ENCODE measurements around the gene SERGEF.

Gene SERGEF

DNA sequence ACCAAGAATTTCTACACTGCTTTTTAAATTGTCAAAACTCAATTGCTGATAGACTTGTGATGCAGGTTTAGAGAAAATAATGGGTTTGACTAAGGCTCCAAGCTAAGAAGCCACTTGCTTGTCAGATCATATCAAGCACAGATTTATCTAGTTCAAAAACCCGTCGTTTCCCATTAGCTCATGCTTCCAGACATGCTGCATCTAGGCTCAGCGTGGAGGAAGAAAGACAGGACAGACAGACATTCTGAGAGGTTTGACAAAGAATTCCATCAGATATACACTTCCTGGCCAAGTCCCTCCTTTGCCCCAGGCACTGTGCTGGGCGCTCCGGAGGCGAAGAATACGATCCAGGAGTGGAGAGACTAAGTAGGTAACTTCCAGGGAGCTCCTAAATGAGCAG, 201.5 kb downstream of the SERGEF start:
- DNase-seq, result no peak

DNA sequence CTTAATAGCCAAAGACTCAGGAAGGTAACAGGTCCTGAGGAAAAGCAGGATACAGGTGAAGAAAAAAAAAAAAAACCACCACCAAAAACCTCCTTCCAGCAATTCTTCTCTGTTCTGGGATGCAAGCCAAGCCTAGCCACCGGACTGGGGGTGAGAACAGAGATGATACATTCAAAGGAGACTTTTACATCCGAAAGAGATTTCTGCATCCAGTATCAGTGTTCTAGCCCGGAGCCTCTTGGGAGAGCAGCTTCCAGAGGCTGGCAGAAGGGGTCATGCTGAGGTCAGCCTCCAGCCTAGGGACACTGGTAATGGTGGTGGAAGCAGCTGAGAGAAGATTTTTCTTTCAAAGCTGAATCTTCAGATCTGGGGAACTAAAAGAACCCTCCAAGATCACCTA, 202.1 kb downstream of the SERGEF start:
- no peak for DNase-seq

DNA sequence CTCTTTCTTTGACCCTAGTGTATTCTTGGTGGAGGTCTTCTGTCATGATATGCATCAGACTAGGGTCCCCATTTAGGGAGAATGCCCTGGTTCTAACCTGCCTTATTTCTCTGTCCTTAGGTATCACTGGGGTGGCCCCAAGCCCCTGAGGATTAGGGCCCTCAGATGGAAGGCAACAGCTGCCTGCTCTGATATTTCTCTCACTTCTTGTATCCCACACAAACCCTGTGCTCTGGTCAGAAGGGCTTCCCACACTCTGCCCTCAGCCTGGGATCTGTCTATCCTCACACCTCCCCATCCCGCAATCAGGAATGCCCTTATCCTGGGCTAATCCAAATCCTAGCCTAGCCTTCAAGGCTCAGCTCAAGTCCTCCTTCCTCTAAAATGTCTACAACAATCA, 202.8 kb downstream of the SERGEF start:
- DNase-seq, result no peak

DNA sequence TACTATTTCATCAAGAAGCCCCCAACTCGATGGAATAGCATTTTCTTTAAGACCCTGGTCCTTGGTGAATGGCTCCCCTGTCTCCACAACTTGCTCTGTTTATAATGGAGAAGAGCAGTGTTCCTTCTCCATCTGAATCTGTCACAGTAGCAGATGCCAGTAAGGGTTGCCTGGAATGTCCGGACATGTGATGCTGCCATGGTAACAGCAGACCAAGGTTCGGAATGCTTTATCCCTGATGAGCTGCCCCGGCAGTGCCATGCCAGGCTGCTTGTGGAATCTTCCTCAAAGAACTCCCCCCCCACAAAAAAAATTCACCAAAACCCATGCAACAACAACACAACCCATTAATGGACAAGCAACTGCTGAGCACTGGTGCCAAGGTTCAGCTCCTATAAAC, 205.8 kb downstream of the SERGEF start:
- no peak for DNase-seq

DNA sequence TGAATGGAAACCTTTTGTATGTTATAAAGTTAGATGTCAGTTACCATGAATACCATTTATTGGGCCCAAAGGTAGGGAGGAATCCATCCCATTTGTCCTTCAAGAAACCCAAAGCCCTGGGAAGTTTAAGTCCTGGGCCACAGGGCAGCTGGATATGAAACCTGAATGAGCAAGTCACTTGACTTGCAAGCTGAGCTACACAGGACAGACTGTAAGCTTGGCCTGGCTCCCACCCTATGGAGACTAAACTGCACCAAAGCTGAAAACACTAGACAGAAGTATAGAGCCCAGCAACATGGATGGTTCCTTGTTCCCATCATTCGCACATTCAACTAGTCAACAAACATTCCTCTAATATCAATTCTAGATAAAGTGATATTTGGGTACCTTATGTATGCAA, 207.0 kb downstream of the SERGEF start:
- no peak for DNase-seq

DNA sequence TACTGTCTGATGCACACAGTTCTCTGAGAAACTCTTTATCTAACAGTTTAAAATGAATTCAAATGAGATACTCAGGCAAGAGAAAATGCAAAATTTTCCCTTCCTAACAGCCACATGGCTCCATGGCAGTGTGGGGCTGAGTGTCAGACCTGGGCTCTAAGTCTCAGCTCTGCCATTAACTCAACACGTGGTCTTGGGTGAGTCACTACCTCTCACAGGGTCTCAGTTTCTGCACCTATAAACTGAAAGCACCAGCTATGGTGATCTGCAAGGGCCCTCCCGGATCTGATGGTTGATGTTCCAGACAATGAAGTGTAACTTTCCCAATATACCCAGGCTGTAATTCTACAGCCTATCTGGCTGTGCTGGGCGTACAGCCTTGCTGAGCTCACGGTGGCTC, 207.8 kb downstream of the SERGEF start:
- no peak for DNase-seq

DNA sequence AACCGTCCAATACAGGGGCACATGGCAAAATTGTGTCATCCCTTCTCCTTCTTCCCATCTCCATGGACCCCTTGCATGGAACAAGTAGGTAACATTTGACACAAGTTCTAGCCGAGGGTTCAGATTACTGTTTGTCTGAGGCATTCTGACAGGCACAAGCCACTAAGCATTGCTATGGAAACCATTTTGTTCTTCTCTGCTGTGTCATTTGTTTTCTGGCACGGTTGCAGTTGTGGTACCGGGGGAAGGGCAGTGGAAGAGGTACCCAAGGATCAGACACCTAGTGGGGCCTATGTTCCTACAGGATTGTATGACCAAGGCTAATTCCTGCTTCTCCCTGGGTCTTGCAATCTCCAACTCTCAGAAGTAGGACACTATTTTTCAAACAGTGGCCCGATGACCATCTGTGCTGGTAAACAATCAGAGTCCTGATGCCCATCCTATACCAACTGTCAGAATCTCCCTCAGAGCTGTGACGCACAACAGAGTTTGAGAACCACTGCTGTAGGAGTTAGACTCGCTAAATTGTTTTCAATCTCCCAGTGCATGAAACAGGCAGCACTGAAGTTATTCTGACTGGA, 209.0 kb downstream of the SERGEF start:
- DNase-seq, result no peak

DNA sequence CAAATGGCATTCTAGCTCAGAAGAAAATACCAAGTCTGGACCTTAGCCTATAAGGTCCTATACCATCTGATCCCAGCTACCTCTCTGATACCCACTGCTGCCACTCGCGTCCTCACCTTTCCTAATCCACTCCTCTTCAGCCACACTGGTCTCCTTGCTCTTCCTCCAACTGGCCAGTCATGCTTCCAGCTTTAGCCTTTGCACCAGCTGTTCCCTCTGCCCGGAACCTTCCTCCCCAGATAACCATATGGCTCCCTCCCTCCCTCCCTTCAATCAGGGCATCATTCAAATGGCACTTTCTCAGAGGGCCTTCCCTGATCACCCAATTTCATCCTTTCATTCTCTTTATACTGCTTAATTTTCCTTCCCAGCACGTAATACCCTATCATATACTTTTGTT, 210.4 kb downstream of the SERGEF start:
- no peak for DNase-seq

DNA sequence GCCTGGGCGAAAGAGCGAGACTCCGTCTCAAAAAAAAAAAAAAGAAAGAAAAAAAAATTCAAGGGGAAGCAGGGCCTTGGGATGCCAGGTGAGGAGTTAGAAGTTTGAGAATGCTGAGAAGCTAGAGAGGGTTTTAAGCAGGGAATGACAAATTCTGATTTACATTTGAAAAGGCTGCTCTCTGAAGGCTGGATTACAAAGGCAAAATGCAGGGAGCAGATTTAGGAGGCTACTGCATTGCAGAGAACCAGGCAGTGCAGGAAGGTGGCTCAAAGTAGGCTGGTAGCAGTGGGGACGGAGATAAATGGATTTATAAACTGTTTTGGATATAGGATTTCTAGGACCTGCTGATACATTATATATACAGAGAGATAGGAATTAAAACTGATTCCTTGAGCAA, 211.7 kb downstream of the SERGEF start:
- no peak for DNase-seq

DNA sequence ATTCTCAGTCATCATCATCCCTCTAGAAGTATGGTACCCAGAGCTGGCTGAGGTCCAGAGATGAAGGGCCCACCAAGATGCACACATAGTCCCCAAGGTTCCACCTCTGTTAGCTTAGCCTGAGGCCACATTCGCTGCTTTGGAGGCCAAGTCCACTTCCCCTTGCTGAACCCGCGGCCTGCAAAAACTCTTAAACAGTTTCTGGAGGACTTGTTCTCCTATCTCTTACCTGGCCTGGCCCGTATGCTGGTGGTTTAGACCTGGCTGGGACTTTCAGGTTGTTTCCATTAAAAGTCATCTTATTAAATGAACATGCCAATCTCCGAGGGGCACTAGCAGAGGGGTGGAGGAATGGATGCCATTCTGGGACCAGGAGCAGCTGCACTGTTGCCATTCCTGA, 213.7 kb downstream of the SERGEF start:
- DNase-seq, result no peak

DNA sequence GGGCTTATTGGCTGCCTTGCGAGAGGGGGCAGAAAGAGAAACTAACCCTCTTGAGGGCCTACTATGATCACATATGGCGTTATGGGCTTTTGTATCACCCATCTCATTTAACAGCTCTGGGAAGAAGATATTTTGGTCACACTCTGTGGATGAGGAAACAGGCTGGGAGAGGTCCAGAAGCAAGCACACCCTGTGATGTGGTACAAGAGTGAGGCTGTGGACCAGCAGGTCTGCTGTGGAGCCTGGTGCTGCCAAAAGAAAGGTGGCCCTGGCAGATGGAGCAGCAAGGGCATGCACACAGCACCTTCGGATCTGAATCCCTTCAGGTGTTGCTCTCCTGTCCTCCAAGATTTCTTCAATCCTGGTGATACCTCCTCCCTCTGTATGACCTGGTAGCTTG, 214.1 kb downstream of the SERGEF start:
- DNase-seq, result no peak

DNA sequence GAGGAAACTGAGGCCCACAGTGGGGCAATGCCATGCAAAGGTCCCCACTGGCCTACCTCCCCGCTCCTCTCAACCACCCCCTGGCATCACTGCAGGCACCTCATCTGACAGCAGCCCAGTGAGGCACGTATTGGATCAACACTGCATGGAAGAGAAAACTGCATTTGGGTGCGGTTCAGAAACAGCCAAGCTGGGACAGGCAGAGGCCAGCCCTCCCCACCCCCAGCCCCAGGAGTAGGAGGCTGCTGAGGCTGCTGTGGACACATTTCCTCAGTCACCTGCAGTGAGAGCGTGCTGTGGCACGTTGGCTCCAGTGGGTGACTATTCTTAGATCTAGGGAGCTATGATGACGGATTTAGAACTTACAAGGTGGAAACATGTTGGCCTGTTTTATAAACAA, 214.6 kb downstream of the SERGEF start:
- no peak for DNase-seq

DNA sequence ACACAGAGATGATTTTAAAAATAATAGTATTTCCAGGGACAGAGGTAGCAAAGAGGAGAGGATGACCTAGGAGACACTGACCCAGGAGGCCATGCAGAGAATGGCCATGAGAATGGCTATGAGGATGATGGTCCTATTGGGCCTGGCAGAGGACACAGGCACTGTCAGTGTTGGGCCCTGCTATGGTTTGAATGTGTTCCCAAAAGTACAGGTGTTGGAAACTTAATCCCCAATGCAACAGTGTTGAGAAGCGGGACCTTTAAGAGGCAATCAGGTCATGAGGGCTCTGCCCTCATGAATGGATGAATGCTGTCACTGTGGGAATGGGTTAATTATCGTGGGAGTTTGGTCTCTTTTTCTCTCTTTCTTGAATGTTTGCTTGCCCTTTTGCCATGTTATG, 216.7 kb downstream of the SERGEF start:
- DNase-seq, result no peak

DNA sequence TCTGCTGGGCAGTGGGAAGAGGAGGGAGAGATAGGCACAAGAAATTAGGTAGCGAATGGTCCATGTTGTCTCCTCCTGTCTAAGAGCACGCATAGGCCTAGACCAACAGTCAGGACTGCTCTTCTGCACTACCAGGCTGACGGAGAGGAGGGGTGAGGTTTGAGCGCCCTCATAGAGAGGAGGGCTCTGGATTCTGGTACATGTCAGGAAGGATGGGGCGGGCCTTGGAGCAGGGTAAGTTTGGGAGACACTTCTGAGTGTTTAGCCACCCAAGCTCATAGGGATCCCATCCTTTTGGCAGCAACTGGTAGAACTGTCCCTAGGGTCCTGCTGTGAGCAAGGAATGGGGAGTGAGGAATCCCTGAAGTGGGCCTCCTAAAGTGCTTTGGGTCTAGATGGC, 217.9 kb downstream of the SERGEF start:
- DNase-seq, result no peak

DNA sequence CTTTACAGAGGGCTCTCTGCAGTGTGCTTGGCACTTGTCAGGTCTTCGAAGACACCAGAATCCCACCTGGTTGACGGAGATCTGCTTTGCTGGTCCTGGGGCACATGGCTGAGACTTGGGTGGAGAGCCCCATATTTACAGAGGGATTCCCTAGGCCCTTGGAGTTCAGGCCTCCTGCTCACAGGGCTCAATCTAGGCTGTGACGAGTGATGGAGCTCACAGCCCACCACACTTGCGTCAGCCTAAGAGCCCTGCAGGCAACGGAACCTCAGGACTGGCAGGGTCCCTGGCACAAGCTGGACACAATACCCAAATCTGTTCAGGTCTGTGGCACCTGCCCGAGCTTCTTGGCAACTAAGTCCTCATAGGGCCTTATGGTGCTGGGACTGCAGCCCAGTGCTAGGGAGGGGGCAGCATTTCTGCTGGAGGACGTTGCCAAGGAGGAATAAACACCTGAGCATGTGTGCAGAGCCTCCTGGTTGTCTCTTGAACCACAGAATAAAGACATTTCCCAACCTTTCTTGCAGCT, 219.1 kb downstream of the SERGEF start:
- no peak for DNase-seq

DNA sequence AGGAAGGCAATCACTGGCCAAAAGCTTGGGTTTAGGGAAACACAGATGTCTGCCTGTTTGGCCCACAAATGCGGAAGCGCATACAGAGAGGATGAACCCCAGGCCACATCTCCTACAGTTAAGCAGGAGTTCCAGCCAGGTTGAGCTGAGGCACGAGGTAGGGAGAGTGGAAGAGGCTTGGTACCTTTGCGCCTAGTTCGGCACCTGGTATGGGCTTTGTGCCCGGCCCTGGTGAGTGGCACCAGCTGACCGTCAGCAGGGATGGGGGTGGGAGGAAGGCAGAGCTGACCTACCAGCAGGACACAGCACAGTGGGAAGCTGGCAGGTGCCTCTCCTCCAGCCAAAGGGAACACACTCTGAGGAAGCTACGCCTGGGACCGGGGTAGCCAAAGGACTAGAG, 220.7 kb downstream of the SERGEF start:
- no peak for DNase-seq

DNA sequence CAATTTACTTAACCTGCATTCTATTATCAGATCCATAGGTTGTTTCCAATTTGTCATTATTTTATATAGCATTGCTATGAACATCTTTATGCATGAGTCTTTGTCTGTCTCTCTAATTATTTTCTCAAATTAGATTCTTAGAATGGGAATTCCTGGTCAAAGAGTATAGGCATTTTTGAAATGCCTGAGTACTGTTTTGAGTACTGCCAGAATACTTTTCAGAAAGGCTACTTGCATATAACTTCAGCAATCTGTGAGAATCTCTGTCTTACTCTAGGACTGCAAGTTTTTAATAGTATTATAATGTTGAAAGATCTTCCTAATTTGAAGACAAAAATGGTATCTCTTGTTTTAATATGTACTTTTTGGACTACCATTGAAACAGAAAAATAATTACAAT, 221.7 kb downstream of the SERGEF start:
- DNase-seq, result no peak

DNA sequence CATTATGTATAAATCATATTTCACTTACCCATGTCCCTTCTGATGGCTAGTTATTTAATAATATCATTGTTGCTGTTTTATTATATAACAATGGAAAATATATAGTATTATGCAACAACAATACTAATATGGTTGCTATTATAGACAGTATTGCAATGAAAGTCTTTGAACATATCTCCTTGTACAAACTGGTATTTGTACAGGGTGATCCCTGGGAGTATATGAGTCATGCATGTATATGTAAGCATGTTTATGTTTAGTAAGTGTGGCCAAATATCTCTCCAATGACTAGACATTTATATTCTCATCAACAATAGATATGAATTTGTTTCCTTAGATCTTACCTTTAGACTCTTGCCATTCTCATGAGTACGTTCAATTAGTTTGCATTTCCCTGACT, 222.4 kb downstream of the SERGEF start:
- DNase-seq, result no peak

DNA sequence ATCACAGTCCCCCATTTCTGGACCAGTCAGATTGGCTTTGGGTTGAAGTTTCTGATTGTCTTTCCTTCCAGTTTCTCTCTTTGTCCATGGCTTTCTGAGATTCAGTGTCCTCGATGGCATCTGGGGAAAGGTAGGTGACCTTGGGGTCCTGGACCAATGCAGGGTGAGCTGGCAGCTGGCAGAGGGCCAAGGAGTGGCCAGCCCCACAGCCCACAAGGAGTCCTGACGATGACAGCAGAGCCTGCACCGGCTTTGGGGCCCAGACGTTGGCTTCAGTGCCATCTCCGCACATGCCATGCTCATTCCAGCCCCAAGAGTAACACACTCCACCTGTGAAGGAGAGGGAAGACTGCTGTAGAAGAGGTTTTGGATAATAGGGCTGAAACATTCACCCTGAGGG, 224.8 kb downstream of the SERGEF start:
- DNase-seq, result no peak

DNA sequence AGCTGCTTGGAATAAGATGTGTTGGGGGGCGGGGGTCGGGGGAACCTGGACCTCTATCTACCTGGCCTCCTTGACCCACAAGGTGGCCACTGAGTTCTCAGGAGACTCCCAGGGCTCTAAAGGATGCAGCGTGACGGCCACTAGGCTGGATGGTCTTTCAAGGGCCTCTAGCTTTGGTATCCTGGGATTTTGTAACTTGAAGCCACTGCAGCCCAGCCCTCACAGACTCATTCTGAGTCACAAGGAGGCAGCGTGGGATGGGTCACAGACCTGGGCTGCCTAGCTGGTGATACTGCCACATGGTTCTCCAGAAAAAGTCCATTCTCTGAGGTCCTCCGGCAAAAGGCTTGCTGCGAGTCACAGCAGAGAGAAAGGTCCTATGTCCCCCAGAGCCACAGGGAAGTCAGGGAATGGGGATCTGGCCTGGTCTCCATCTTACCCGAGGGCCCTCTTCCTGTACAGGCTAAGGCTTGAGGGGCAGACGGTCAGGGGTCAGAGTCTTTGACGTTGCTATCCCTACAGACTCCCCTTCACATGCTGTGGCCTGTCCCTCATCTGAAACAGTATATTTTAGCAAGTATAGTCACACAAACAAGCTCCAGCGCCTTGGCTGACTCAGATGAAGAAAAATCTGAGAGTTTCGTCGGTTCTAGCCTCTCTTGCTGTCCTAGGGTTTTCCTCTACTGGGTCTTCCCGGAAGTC, 225.9 kb downstream of the SERGEF start:
- DNase-seq, result no peak

DNA sequence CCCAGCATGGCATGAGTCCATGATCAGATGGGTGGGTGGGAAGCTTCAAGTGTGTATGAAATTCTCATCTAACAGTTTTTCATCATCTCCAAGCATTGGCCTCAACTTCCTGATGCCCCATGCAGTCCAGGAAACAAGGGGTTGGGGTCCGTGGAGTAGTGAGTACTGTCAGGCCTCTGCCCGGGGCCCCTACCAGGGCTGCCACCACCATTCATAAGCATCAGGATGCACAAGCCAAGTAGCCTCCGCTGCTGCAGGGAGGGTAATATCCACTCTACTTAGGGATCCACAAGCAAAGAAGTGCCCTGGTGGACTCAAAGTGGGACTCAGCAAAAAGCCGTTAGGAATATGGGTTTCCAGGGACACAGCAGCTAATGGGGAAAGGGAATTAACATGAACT, 229.0 kb downstream of the SERGEF start:
- DNase-seq, result no peak

DNA sequence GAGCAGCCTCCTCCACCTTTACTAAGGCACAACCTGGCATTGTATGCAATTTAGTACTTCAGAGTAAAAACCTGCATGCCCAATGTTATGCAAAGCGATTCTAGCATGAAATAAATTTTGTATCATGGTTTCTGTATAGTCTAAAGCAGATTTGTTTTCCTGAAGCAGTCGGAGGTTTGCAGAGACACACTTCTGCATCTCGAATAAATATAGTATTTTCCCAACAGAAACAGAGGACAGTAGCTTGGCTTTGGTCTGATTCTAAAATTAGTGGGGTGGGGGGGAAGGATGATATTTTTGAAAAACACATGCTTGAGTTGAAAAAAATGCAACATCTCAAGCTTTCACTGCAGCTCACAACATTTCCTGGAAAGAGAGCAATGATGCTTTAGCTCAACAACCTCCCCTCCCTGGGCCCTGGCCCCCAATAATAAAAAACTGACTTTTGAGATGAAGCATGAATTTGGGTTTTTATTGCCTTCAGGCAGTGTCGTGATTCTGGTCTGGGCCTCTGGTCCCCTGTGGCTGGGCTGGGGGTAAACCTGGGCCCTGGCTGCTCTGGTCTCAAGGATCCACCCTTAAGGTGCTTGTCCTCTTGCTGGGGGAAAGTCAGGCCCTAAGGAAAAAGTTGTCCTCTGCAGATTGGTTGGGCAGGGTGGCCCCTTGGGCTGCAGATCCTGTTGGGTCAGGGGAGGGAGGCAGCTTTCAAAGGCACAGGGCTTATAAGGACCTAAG, 230.1 kb downstream of the SERGEF start:
- DNase-seq, result no peak

DNA sequence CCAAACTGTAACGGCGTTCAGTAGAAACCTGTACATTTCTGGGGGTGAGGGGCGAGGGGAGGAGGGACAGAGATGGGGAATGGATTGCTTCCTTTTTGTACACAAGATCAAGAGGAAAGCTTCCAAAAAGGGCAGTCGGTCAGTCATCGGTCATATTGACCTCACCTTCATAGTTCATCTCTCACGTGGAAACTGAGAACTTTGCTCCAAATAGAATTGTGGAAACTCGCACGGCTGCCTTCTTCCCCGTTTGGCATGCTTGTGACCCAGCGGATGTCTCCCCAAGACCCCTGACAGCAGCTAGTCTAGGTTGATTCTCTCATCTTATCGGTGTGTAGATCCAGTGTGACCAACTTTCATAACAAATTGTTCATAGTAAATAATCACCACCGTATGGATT, 230.7 kb downstream of the SERGEF start:
- no peak for DNase-seq

DNA sequence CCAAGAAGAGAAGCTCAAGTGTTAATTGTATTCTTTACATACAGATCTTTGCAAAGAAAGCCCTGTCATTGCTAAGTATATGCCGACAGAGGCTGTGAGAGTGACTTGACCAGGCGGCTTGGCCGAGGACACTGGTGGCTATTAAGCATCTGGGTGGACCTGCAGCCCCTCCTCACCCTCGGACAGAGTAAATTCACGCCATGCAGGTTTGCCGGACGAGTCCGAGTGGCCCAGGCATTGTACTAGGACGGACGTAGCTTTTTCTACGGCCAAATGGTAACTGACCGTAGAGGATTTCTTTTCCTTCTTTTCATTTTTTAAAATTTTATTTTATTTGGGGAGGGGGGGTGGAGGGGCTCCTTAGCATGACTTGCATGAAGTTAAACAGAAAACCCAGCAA, 231.2 kb downstream of the SERGEF start:
- DNase-seq, result no peak
